ENCODE data around the gene SLC43A3.

DNA sequence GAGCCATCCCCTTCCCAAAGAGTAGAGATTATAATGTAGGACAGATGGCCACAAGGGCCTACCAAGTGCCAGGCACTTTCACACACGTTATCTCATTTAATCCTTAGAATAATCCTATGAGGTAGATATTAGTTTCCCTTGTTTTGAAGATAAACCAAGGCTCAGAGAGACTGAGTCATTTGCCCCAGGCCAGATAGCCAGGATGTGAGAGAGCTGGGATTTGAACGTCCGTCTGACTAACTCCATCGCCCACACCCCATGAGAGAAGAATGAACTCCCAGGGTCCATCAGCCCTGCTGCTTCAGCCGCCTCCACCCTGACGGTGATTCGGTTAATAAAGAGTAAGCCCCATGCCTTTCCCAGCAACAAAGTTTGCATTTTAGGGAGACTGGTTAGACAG lies 56.7 kb downstream of the SLC43A3 start:
- TF ChIP-seq POLR2A (IDR thresholded peaks at IDR 0.05) = no peak
- TF ChIP-seq CTCF (IDR thresholded peaks at IDR 0.05) = no peak
- TF ChIP-seq EP300 (IDR thresholded peaks at IDR 0.05) = no peak
- TF ChIP-seq POLR2AphosphoS5 (IDR thresholded peaks at IDR 0.05) = no peak

Measured in stomach (tissue), 4 donors.